HG02840 (cell line): Measurements from ENCODE around the gene AKAP8L.

ENCODE experiments used
- ATAC-seq: cut with Tn5 transposase; IDR thresholded peaks from one replicate; pipeline ENCODE4 v1.9.1; 2021; ENCODE audit warnings: mild to moderate bottlenecking, moderate library complexity, moderate number of reproducible peaks; ENCODE audit not compliant: unreplicated experiment, low FRiP score

AKAP8L gene

DNA sequence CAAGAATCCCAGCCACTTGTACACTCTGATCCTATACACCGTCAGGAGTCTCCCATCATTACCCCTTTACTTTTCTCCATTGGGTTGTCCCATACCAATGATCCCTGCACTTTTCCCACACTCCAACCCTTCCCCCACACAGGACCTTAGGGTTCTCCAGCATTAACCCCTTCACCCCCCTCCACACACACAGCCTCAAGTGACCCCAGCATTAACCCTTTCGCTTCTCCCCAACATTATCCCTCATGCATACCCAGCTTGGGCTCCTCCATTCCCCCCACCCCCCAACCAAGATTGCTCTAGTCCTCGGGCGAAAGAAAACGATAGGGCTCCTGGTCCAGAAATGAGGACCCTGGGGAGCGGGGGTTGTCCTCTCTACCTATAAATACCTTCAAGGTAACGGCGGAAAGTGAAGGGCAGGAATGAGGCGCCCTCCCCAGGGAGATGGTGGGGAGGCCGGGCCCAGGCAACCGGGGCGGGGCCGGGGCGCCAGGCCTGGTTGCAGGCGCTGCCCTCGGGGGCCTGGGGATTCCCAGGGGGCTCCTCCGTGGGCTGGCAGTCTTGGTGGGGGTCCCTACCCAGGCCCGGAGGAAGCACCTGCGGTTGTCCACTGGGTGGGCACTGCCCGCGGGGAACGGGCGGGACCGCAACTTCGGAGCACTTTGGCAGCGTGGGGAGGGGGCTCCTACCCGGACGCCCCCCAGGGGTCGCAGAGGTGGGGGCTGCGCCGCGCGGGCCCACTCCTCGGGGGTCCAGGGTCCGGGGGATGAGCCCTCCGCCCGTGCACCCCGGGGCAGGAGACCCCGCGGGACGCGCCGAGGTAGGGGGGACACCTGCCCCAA lies 30.2 kb upstream of the AKAP8L start:
- ATAC-seq = no peak

DNA sequence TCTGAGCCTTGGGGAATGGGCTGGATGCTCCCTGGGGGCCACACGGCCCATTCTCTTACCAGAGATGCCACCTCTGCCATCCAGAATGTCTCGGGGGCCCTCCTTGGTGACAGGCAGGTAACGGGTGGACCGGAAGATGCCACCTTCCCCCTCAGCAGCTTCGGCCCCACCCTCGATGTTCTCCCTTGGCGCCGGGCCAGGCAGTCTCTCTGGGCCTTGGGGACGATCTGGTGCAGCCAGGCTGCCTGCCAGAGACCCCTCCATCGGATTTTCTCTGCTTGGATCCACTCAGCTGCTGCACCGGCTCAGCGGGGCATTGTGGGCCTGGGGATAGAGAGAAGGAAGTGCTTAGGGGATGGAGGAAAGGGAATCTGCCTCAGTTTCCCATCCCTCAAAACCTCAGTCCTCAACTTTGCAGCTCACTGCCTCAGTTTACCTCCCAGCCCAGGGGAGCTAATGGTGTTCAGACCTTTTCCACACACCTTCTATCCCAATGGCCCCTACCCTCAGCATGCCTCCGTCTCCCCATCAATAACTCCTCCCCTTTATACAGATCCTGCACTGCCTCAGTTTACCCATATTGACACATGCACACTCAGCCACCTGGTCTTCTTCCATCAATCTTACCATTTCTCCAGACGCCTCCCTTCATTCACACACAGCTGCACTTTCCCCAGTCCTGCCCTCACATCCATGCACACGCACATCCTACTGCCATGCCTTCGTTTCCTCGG lies 29.4 kb upstream of the AKAP8L start:
- ATAC-seq = no peak

- no peak for ATAC-seq
Observed at GRCh38 chr19:15447057-15447456, 28.3 kb upstream of the AKAP8L start.

DNA sequence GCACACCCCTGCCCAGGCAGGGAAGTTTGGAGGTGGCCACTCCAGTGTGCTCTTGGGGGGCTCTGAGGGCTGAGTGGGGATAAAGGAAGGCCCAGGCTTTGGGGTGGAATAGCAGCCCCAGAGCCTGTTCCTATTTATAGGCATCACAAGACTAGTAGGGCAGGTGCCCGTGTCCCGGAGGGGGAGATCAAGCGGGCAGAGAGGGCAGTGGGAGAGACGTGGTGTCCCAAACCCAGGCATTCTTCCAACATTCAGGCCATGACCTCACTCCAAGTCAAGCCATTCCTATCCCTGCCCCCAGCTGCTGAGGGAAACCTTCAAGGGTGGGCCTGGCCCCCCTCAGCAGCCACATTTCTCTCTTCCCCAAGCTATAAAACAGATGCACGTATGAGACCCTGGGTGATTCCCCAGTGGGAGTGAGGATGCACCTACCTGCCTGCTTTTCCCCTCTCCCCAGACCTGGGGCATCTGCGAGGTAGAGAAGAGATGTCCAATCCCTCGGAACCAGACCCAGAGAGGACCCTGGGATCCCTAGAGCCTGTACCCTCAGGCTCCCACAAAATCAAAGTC lies 27.1 kb upstream of the AKAP8L start:
- no peak for ATAC-seq

- no peak for ATAC-seq
Observed at GRCh38 chr19:15445227-15445605, 26.4 kb upstream of the AKAP8L start.

- ATAC-seq = no peak
Observed at GRCh38 chr19:15444505-15445226, 25.9 kb upstream of the AKAP8L start.

DNA sequence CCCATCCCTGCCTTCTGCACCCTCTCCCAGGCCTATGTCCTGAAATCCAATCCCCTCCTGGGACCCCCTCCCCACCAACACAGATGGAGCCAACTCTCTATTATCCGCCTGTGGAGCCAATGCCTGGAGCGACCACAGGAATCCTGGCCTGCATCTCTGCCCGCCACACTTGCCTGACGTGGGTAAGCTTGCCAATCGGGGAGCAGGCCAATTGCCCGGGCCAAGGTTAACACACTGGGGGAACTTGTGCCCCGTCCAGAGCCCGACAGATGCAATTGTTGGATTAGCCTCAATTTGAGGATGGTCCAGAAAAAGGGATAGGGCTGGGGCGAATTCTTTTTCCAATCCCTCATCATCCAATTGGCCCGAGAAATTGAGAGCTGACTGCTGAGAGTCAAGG lies 25.1 kb upstream of the AKAP8L start:
- ATAC-seq = no peak

- ATAC-seq = no peak
Observed at GRCh38 chr19:15443325-15443724, 24.5 kb upstream of the AKAP8L start.

- no peak for ATAC-seq
Observed at GRCh38 chr19:15442142-15442920, 23.5 kb upstream of the AKAP8L start.

- no peak for ATAC-seq
Observed at GRCh38 chr19:15441317-15441716, 22.5 kb upstream of the AKAP8L start.

DNA sequence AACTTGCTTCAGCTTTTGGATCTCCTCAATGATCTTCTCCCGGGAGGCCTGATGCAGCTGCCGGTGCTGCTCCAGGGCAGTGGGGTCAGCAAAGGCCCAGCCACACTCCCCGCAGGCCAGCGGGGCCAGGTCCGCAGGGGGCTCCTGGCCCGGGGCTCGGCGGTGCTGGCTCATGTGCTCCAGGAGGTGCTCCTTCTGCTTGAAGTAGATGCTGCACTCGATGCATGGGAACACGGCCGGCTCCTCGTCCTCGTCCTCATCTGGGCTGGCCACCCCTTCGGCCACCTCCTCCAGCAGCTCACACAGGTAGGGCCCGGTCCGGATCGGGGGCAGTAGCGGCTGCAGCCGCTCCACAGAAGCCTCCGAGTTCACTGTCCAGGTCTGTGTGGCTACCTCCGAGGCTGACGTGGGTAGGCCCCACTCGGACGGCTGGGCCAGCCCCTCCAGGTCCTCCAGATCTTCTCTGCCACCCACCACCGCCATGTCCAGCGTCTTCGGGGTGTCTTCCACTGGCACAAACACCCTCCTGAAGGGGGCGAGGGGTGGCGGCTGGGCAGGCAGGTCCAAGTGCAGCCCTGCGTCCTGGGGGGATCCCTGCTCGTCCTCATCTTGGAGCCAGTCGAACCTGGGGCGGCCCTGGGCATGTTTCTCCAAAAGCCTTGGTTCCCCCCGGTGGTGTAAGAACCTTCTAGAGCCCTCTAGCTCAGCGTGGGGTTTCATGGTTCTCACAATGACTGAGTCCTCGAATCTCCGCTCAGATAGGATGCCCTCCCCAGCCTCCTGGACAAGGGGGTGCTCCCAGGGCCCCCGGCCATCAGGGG lies 21.2 kb upstream of the AKAP8L start:
- ATAC-seq = no peak

- no peak for ATAC-seq
Observed at GRCh38 chr19:15439078-15439799, 20.5 kb upstream of the AKAP8L start.

- ATAC-seq = no peak
Observed at GRCh38 chr19:15438577-15438976, 19.8 kb upstream of the AKAP8L start.

- no peak for ATAC-seq
Observed at GRCh38 chr19:15438124-15438496, 19.3 kb upstream of the AKAP8L start.

- no peak for ATAC-seq
Observed at GRCh38 chr19:15437355-15438123, 18.8 kb upstream of the AKAP8L start.

GRCh38 chr19:15436826-15437110 lies 18.0 kb upstream of the AKAP8L start:
- ATAC-seq = no peak

DNA sequence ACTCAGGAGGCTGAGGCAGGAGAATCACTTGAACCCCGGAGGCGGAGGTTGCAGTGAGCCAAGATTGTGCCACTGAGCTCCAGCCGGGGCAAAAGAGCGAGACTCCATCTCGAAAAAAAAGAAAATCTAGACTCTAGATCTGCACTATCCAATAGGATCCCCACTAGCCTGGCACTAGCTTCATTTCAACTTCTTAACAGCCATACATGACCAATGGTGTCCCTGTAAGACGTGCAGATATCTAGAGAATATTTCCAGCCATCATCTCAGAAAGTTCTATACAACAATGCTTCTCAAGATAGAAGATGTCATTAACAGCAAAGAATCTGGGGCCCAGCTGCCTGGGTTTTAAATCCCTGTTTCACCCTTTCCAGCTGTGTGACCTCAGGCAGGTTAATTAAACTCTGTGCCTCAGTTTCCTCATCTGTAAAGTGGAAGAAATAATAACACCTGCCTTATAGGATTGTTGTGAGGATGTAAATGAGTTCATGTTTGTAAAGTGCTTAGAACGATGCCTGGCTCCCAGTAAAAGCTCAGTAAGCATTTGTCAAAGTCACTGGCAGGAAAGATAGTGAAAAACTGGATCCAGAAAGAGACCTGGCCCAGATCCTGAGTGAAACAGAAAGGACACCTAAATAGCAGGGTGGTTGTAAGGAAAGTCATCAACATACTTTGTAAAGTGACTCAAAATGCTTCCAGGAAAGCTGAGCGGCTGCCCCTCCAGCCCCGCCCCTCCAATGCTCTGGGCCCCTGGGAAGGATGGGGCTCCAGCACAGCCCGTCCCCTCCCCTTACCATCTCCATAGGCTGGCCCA lies 17.4 kb upstream of the AKAP8L start:
- ATAC-seq = no peak
